Cardiac ventricle fibroblast (primary cell): Measurements from ENCODE around the gene BCR. TPM values are rescaled to one million over a fixed set of nuclear protein-coding genes. Genes with fewer than 3 reads are reported as not detected.

Source experiments
- total RNA-seq: library from RNA; depleted of rRNA; stranded (reverse); fragments of >200 nt; gene quantifications from 2 replicates; pipeline ENCODE4 v1.2.3, GENCODE V29; 2015

The BCR gene
- total RNA-seq: 25.4 and 30.8 TPM in 2 replicates

DNA sequence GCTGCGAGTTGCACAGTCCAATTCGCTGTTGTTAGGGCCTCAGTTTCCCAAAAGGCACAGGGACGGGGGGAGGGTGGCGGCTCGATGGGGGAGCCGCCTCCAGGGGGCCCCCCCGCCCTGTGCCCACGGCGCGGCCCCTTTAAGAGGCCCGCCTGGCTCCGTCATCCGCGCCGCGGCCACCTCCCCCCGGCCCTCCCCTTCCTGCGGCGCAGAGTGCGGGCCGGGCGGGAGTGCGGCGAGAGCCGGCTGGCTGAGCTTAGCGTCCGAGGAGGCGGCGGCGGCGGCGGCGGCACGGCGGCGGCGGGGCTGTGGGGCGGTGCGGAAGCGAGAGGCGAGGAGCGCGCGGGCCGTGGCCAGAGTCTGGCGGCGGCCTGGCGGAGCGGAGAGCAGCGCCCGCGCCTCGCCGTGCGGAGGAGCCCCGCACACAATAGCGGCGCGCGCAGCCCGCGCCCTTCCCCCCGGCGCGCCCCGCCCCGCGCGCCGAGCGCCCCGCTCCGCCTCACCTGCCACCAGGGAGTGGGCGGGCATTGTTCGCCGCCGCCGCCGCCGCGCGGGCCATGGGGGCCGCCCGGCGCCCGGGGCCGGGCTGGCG lies at the start of gene BCR:
Gene BCR (plus strand): TSS at position 209 of the 592 bp plus-strand sequence. CDS start 452 bp downstream, outside the sequence.

DNA sequence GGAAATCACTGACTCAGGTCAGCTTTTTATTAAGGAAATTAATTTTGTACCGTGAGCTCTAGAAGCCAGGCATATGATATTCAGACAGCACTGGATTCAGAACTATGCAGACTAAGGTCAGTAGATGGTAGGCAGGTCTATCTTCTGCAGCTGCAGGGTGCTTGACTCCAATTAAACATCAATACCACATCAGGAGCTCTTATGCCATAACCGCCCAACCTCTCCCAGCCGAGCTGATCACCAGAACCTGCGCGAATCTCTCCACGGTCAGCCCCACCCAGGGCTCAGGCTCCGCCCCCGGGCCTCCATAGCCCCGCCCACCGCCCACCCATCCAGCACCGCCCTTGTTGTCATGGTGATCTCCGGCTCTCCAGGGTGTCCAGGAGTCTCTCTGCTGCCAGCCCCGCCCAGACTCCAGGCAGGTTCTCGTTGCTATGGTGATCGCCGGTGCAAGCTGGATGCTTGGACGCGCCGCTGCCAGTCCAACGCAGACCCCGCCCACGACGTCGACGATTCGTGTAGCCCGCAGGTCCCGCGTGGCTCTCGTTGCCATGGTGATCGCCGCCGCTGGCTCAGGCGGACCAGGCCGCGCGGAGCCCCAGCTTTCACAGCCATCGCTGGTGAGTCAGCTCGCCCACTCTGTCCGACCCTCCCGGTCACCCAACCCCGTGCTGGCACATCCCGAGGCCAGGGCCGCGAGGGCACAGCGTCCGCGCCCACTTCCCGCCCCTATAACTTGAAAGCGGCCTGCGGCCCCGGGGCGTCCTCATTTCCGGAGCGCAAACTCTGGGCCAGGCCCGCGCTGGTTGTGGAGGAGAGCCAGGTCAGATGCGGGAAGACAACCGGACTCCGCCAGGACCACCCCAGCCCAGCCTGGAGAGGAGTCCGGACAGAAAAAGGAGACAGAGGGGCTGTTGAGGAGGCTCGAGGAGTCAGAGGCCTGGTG lies 35.1 kb upstream of the BCR start, which contains the start of gene RAB36:
Gene RAB36 (plus strand): TSS at position 546 of the 946 bp plus-strand sequence. CDS start 1,140 bp downstream, outside the sequence.

Other genes starting within 250 kb of the BCR start
- gene GNAZ, start 110.0 kb upstream of the BCR start, total RNA-seq: 0.06 and 0.20 TPM in 2 replicates
- not detected in 2 replicates for gene RSPH14, start 38.5 kb upstream of the BCR start, total RNA-seq
- gene RAB36, start 35.0 kb upstream of the BCR start, total RNA-seq: 1.4 and 4.4 TPM in 2 replicates